ENCODE measurements around the gene TLDC2. TPM values are rescaled to one million over a fixed set of nuclear protein-coding genes. Genes with fewer than 3 reads are reported as not detected.

TLDC2 gene
- total RNA-seq, 1 donor from 2014 or later = 0.34 TPM

GRCh38 chr20:36848078-36848660, 27.8 kb upstream of the TLDC2 start:
- TF ChIP-seq, protein P1, sequence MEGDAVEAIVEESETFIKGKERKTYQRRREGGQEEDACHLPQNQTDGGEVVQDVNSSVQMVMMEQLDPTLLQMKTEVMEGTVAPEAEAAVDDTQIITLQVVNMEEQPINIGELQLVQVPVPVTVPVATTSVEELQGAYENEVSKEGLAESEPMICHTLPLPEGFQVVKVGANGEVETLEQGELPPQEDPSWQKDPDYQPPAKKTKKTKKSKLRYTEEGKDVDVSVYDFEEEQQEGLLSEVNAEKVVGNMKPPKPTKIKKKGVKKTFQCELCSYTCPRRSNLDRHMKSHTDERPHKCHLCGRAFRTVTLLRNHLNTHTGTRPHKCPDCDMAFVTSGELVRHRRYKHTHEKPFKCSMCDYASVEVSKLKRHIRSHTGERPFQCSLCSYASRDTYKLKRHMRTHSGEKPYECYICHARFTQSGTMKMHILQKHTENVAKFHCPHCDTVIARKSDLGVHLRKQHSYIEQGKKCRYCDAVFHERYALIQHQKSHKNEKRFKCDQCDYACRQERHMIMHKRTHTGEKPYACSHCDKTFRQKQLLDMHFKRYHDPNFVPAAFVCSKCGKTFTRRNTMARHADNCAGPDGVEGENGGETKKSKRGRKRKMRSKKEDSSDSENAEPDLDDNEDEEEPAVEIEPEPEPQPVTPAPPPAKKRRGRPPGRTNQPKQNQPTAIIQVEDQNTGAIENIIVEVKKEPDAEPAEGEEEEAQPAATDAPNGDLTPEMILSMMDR (IDR thresholded peaks at IDR 0.05; ENCODE audit: unreplicated experiment) = no peak
- peaks cover 9% of the 10 kb centered on the region for H3K9me3 Mint-ChIP-seq (ENCODE audit: low read depth)
- H3K27me3 Mint-ChIP-seq = no peaks in the 10 kb centered on the region
- no peak for DNase-seq (ENCODE audit: low spot score, unreplicated experiment)
- no peak overlapping the region for H3K27ac Mint-ChIP-seq
- H3K4me3 Mint-ChIP-seq (ENCODE audit: low read depth) = no peak overlapping the region
- peaks cover 10% of the 10 kb centered on the region for H3K4me1 Mint-ChIP-seq (ENCODE audit: low read depth)
- H3K36me3 Mint-ChIP-seq (ENCODE audit: insufficient read depth) = peaks cover 13% of the 10 kb centered on the region

DNA sequence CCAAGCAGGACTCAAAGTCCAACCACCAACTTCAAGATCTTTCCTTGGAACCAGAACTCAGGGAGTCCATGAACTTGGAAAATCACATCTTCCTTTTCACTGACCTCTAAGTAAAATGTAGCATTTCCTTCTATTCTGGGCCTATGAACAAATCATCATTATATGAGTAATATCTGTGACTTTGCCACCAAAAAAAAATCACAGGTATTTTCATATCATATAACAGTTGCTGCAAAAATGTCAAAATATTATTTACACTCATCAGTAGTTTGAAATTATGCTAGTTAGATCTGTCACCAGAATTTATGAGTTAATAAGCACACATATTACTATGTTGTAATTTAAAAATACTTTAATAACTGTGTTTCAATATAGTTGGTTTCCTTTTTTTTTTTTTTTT, 27.3 kb upstream of the TLDC2 start:
- TF ChIP-seq, protein P1 (IDR thresholded peaks at IDR 0.05; ENCODE audit: unreplicated experiment) = no peak
- no peak overlapping the region for H3K27ac Mint-ChIP-seq
- peaks cover 13% of the 10 kb centered on the region for H3K36me3 Mint-ChIP-seq (ENCODE audit: insufficient read depth)
- H3K9me3 Mint-ChIP-seq (ENCODE audit: low read depth) = peaks cover 9% of the 10 kb centered on the region
- no peak for DNase-seq (ENCODE audit: low spot score, unreplicated experiment)
- H3K4me3 Mint-ChIP-seq (ENCODE audit: low read depth) = no peak overlapping the region
- no peaks in the 10 kb centered on the region for H3K27me3 Mint-ChIP-seq
- H3K4me1 Mint-ChIP-seq (ENCODE audit: low read depth) = peaks cover 10% of the 10 kb centered on the region

DNA sequence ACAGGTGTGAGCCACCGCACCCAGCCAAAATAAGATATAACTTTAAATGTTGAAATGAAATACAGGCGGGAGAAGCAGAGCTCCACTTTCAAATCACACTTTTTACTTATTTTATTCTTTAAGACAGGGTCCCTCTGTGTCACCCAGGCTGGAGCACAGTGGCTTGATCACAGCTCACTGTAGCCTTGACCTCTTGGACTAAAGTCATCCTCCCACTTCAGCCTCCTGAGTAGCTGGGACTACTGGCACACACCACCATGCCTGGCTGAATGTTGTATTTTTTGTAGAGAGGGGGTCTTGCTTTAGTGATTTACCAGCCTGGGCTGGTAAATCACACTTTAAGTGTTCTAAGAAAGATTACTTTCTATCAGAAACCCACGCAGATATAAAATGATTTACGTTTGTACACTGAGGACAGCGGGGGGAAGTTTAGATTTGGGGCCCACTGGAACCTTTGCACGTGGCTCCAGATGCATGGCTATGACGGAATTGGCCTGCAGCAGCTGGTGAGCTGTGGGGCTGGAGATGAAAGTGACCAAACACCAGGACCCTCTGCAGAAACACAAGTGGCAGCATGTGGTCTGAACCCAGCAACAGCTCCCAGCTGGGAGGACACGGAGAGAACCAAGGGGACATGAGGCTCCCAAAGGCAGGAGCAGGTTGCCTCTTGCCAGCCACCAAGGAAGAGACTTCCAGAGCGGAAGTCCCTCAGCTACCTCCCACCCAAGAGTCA, 26.4 kb upstream of the TLDC2 start:
- H3K4me3 Mint-ChIP-seq (ENCODE audit: low read depth) = no peak overlapping the region
- peaks cover 10% of the 10 kb centered on the region for H3K4me1 Mint-ChIP-seq (ENCODE audit: low read depth)
- H3K27me3 Mint-ChIP-seq = no peaks in the 10 kb centered on the region
- no peak overlapping the region for H3K27ac Mint-ChIP-seq
- TF ChIP-seq, protein P1 (IDR thresholded peaks at IDR 0.05; ENCODE audit: unreplicated experiment) = no peak
- H3K9me3 Mint-ChIP-seq (ENCODE audit: low read depth) = peaks cover 9% of the 10 kb centered on the region
- no peak for DNase-seq (ENCODE audit: low spot score, unreplicated experiment)
- H3K36me3 Mint-ChIP-seq (ENCODE audit: insufficient read depth) = peaks cover 13% of the 10 kb centered on the region

DNA sequence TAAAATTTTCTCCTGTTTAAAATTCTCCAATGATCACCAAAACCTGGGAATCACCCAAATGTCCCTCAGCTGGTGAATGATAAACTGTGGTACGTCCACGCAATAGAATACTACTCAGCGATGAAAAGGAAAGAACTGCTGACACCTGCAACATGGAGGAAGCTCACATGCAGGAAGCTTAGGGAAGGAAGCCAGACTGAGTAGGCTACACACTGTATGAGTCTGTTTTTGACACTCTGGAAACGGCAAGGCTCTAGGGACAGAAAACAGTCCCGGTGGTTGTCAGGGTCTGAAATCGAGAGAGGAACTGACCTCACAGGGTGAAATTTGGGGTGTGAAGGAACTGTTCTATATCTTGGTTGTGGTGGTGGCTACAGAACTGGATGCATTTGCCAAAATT, 25.2 kb upstream of the TLDC2 start:
- no peaks in the 10 kb centered on the region for H3K27me3 Mint-ChIP-seq
- H3K27ac Mint-ChIP-seq = no peak overlapping the region
- H3K4me3 Mint-ChIP-seq (ENCODE audit: low read depth) = no peak overlapping the region
- peaks cover 9% of the 10 kb centered on the region for H3K9me3 Mint-ChIP-seq (ENCODE audit: low read depth)
- DNase-seq (ENCODE audit: low spot score, unreplicated experiment) = no peak
- peaks cover 13% of the 10 kb centered on the region for H3K36me3 Mint-ChIP-seq (ENCODE audit: insufficient read depth)
- TF ChIP-seq, protein P1 (IDR thresholded peaks at IDR 0.05; ENCODE audit: unreplicated experiment) = no peak
- peaks cover 10% of the 10 kb centered on the region for H3K4me1 Mint-ChIP-seq (ENCODE audit: low read depth)

DNA sequence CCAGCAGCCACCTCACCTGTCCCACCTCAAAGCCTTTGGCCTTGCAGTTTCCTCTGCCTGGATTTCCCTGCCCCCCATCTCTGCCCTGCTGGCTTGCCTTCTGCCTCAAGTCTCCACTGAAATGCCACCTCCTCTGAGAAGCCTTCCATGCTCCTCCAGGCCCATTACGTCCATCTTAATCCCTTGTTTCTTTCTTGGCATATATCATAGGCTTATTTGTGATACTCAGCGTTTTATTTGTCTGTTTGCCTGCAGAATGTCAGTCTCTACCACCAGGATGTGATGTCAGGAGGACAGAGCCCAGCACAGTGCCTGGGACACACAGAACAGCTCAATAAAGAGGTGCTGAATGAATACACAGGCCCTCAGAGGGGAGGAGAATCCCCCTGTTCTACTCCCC, 24.4 kb upstream of the TLDC2 start:
- Mint-ChIP-seq H3K9me3 (ENCODE audit: low read depth) (peaks cover 9% of the 10 kb centered on the region), H3K4me3 (ENCODE audit: low read depth) (no peak overlapping the region), H3K27me3 (no peaks in the 10 kb centered on the region), H3K27ac (peak overlapping the region; percentile 11), H3K4me1 (ENCODE audit: low read depth) (peaks cover 10% of the 10 kb centered on the region), H3K36me3 (ENCODE audit: insufficient read depth) (peaks cover 13% of the 10 kb centered on the region)
- DNase-seq (ENCODE audit: low spot score, unreplicated experiment) = no peak
- TF ChIP-seq, protein P1 (IDR thresholded peaks at IDR 0.05; ENCODE audit: unreplicated experiment) = no peak
